GM21717 (cell line): Measurements from ENCODE around the gene SLC22A1.
"Not testable (repeated sequence)": the region's sequence is repeated elsewhere in the genome, so short reads cannot be mapped to it uniquely, and the experiment has no call there.

Experiments
- ATAC-seq: cut with Tn5 transposase; IDR thresholded peaks from one replicate; pipeline ENCODE4 v1.9.1; 2021; ENCODE audit warnings: mild to moderate bottlenecking, moderate library complexity; ENCODE audit not compliant: unreplicated experiment

The SLC22A1 gene

GRCh38 chr6:160135907-160136655, 14.5 kb downstream of the SLC22A1 start:
- no peak for ATAC-seq

GRCh38 chr6:160137130-160137988, 15.7 kb downstream of the SLC22A1 start:
- ATAC-seq = no peak

- ATAC-seq = peak; percentile 66
Measured at GRCh38 chr6:160137989-160138835, 16.6 kb downstream of the SLC22A1 start.

GRCh38 chr6:160138839-160139419, 17.3 kb downstream of the SLC22A1 start:
- ATAC-seq = no peak

- no peak for ATAC-seq
Measured at GRCh38 chr6:160139420-160139851, 17.8 kb downstream of the SLC22A1 start.

- not testable (repeated sequence) for ATAC-seq
Measured at GRCh38 chr6:160140493-160140892, 18.9 kb downstream of the SLC22A1 start.

GRCh38 chr6:160141001-160141726, 19.5 kb downstream of the SLC22A1 start:
- ATAC-seq = no peak

GRCh38 chr6:160142115-160142715, 20.6 kb downstream of the SLC22A1 start:
- no peak for ATAC-seq

GRCh38 chr6:160146454-160147145, 25.0 kb downstream of the SLC22A1 start:
- ATAC-seq = no peak

GRCh38 chr6:160147146-160147536, 25.5 kb downstream of the SLC22A1 start:
- ATAC-seq = no peak

- ATAC-seq = no peak
Measured at GRCh38 chr6:160154471-160154870, 32.9 kb downstream of the SLC22A1 start.

- no peak for ATAC-seq
Measured at GRCh38 chr6:160156842-160157241, 35.2 kb downstream of the SLC22A1 start.

- ATAC-seq = no peak
Measured at GRCh38 chr6:160160450-160160849, 38.8 kb downstream of the SLC22A1 start.

- no peak for ATAC-seq
Measured at GRCh38 chr6:160160929-160161646, 39.5 kb downstream of the SLC22A1 start.

GRCh38 chr6:160161647-160161986, 40.0 kb downstream of the SLC22A1 start:
- ATAC-seq = no peak

- ATAC-seq = no peak
Measured at GRCh38 chr6:160162030-160162566, 40.5 kb downstream of the SLC22A1 start.

GRCh38 chr6:160163425-160163824, 41.8 kb downstream of the SLC22A1 start:
- ATAC-seq = no peak

GRCh38 chr6:160163912-160164311, 42.3 kb downstream of the SLC22A1 start:
- no peak for ATAC-seq
